HepG2 (cell line): ENCODE results near the gene VIPR1. TPM values are rescaled to one million over a fixed set of nuclear protein-coding genes. Genes with fewer than 3 reads are reported as not detected.

Experiments
- ATF5 ChIP-seq: sonication (generic); formaldehyde crosslinking; IDR thresholded peaks from 2 replicates; pipeline ENCODE4 v1.4.0; 2020; ENCODE audit warnings: mild to moderate bottlenecking, low read depth, missing genetic modification reagents
- CBFB ChIP-seq: sonication (generic); formaldehyde crosslinking; IDR thresholded peaks from 2 replicates; pipeline ENCODE4 v1.4.0; 2020; ENCODE audit warnings: missing genetic modification reagents
- CBX1 ChIP-seq: IDR thresholded peaks from one replicate; pipeline ENCODE4 v1.6.1; 2016; ENCODE audit warnings: antibody characterized with exemption, low read depth
- DRAP1 ChIP-seq: IDR thresholded peaks from 2 replicates; pipeline ENCODE4 v1.6.1; 2016; ENCODE audit warnings: missing genetic modification reagents, missing compliant biosample characterization
- GZF1 ChIP-seq: sonication (generic); formaldehyde crosslinking; IDR thresholded peaks from 2 replicates; pipeline ENCODE4 v1.5.1; 2020; ENCODE audit warnings: mild to moderate bottlenecking, missing genetic modification reagents
- HOMEZ ChIP-seq: IDR thresholded peaks from 2 replicates; pipeline ENCODE4 v1.6.1; 2016; ENCODE audit warnings: low read depth
- IRF1 ChIP-seq: sonication (generic); formaldehyde crosslinking; IDR thresholded peaks from 2 replicates; pipeline ENCODE4 v1.4.0; 2020; ENCODE audit warnings: low read depth, mild to moderate bottlenecking, missing genetic modification reagents
- KMT2A ChIP-seq: sonication (generic); formaldehyde crosslinking; IDR thresholded peaks from 2 replicates; pipeline ENCODE4 v1.4.0; 2020; ENCODE audit warnings: missing genetic modification reagents
- NCOA2 ChIP-seq: sonication (generic); formaldehyde crosslinking; IDR thresholded peaks from 2 replicates; pipeline ENCODE4 v1.8.0; 2022; ENCODE audit warnings: inconsistent platforms
- NFYB ChIP-seq: sonication (generic); formaldehyde crosslinking; IDR thresholded peaks from 2 replicates; pipeline ENCODE4 v1.4.0; 2020; ENCODE audit warnings: missing genetic modification reagents
- NR1H2 ChIP-seq: sonication (generic); formaldehyde crosslinking; IDR thresholded peaks from 2 replicates; pipeline ENCODE4 v1.8.1; 2022; ENCODE audit warnings: low read depth, missing genetic modification reagents, borderline replicate concordance
- PRPF4 ChIP-seq: fragments of 200-400 bp; formaldehyde crosslinking; IDR thresholded peaks from 2 replicates; pipeline ENCODE4 v1.6.1; 2016; ENCODE audit warnings: low read length, low read depth; ENCODE audit not compliant: poor library complexity, severe bottlenecking
- SALL2 ChIP-seq: sonication (generic); formaldehyde crosslinking; IDR thresholded peaks from 2 replicates; pipeline ENCODE4 v1.8.1; 2023; ENCODE audit warnings: mild to moderate bottlenecking, missing genetic modification reagents, inconsistent platforms
- SIN3B ChIP-seq: fragments of 150-350 bp; IDR thresholded peaks from 2 replicates; pipeline ENCODE4 v1.6.1; 2014; ENCODE audit warnings: low read length
- SP1 ChIP-seq, 2 experiments: fragments of 450-650 bp in 1 of 2; sonication (generic) in 1 of 2; formaldehyde crosslinking in 1 of 2; IDR thresholded peaks; 2 replicates each; pipeline versions ENCODE4 v1.4.0 to v1.6.1; 2016 to 2020; ENCODE audit warnings: missing genetic modification reagents in 1 of 2
- SRF ChIP-seq: IDR thresholded peaks from 2 replicates; pipeline ENCODE4 v1.6.1; 2011; ENCODE audit warnings: mild to moderate bottlenecking, low read depth, low read length, moderate library complexity
- UBTF ChIP-seq: sonication (generic); formaldehyde crosslinking; IDR thresholded peaks from 2 replicates; pipeline ENCODE4 v1.4.0; 2020; ENCODE audit warnings: mild to moderate bottlenecking, missing genetic modification reagents
- ZFP91 ChIP-seq: sonication (generic); formaldehyde crosslinking; IDR thresholded peaks from 2 replicates; pipeline ENCODE4 v1.9.0; 2022; ENCODE audit warnings: missing genetic modification reagents, mild to moderate bottlenecking, borderline replicate concordance
- ZNF333 ChIP-seq: sonication (generic); formaldehyde crosslinking; IDR thresholded peaks from 2 replicates; pipeline ENCODE4 v1.4.0; 2020; ENCODE audit warnings: mild to moderate bottlenecking, missing genetic modification reagents, borderline replicate concordance
- ZNF766 ChIP-seq: sonication (generic); formaldehyde crosslinking; IDR thresholded peaks from 2 replicates; pipeline ENCODE4 v1.5.0; 2020; ENCODE audit warnings: missing genetic modification reagents, borderline replicate concordance
- ZNF878 ChIP-seq: sonication (generic); formaldehyde crosslinking; IDR thresholded peaks from 2 replicates; pipeline ENCODE4 v1.8.1; 2023; ENCODE audit warnings: mild to moderate bottlenecking, missing genetic modification reagents, moderate library complexity
- polyA plus RNA-seq, 8 experiments: library from polyadenylated mRNA; depleted of rRNA in 3 of 8; stranded (reverse) in 7 of 8; unstranded in 1 of 8; fragments of >200 nt; fragmentation: Illumina TruSeq in 4 of 8; extraction: Trizol in 4 of 8; gene quantifications; 2 replicates each; pipeline versions ENCODE4 v1.2.1 to v1.2.3, GENCODE V29; 2011 to 2016; ENCODE audit warnings: low read depth in 4 of 8, missing spikeins in 1 of 8, mixed read lengths in 1 of 8; ENCODE audit not compliant: insufficient read depth in 1 of 8
- total RNA-seq, 5 experiments: library from RNA; depleted of rRNA; stranded (reverse); fragments of >200 nt; fragmentation: Illumina TruSeq; extraction: Trizol; gene quantifications; 2 replicates each; pipeline ENCODE4 v1.2.3, GENCODE V29; 2016; ENCODE audit warnings: low read depth in 1 of 5

The VIPR1 gene
- total and polyA plus RNA-seq, 2 of the 13 experiments (the other 11 are each of a cell fraction or from before 2014, with no cell fraction given) = 0.04 to 0.11 TPM

- TF ChIP-seq NR1H2 (CRISPR knock-in tag) = no peak
- TF ChIP-seq ZNF878 = no peak
- peak; percentile 78; the same call in 1 of the 2 replicates for TF ChIP-seq KMT2A (CRISPR knock-in tag)
- no peak for TF ChIP-seq PRPF4
- peak; percentile 100 for TF ChIP-seq ZFP91 (CRISPR knock-in tag)
- TF ChIP-seq GZF1 = no peak
- TF ChIP-seq ATF5 (CRISPR knock-in tag) = no peak
- no peak; the same call in none of the 2 replicates for TF ChIP-seq CBFB
- no peak for TF ChIP-seq ZNF333 (CRISPR knock-in tag)
- TF ChIP-seq SP1 (IDR thresholded peaks at IDR 0.05) = no peak
- TF ChIP-seq SP1 (CRISPR knock-in tag; IDR thresholded peaks at IDR 0.05) = no peak; the same call in 1 of the 2 replicates
- TF ChIP-seq HOMEZ (CRISPR knock-in tag) = no peak
- TF ChIP-seq ZNF766 (CRISPR knock-in tag) = no peak
- no peak for TF ChIP-seq SRF
- TF ChIP-seq NCOA2 (CRISPR knock-in tag) = peak; percentile 10; the same call in 1 of the 2 replicates
- TF ChIP-seq IRF1 (CRISPR knock-in tag) = peak; percentile 70; the same call in 1 of the 2 replicates
- TF ChIP-seq DRAP1 = peak; percentile 91
- peak; percentile 25 for TF ChIP-seq CBX1
- no peak; the same call in 1 of the 2 replicates for TF ChIP-seq SIN3B
- TF ChIP-seq UBTF = peak; percentile 93
- TF ChIP-seq NFYB (CRISPR knock-in tag) = peak; percentile 85
- TF ChIP-seq SALL2 = 0 out of 2 replicates have a peak, but pooled peaks have one; percentile 51
Observed at GRCh38 chr3:42581709-42582473, 79.4 kb downstream of the VIPR1 start, which contains the start of gene SEC22C (continued).
